Astrocyte (in vitro differentiated cells and primary cell): ENCODE data around the gene RBFOX2. TPM values are rescaled to one million over a fixed set of nuclear protein-coding genes. Genes with fewer than 3 reads are reported as not detected.

ENCODE experiments used
- DNase-seq: peaks from one replicate; pipeline ENCODE4 v3.0.0-alpha.2; 2010; ENCODE audit warnings: low read depth
- FAIRE-seq: peaks from 2 replicates; lab custom pipeline; 2011; peaks lifted over from hg19 to GRCh38; lab: Jason Lieb, UNC
- H2AFZ ChIP-seq: 2 replicates; pipeline ENCODE4 v1.6.0; 2012; ENCODE audit warnings: low read depth, low read length, inconsistent platforms
- H3K27ac ChIP-seq: 2 replicates; pipeline ENCODE4 v1.5.1; 2011; ENCODE audit warnings: low read depth, low read length, inconsistent platforms
- H3K27me3 ChIP-seq: 2 replicates; pipeline ENCODE4 v1.6.0; 2011; ENCODE audit warnings: low read length, inconsistent platforms; ENCODE audit not compliant: insufficient read depth
- H3K36me3 ChIP-seq: 2 replicates; pipeline ENCODE4 v1.5.1; 2011; ENCODE audit warnings: low read length, inconsistent platforms; ENCODE audit not compliant: insufficient read depth
- H3K4me1 ChIP-seq: 2 replicates; pipeline ENCODE4 v1.5.1; 2011; ENCODE audit warnings: low read length, inconsistent platforms; ENCODE audit not compliant: insufficient read depth
- H3K4me2 ChIP-seq: 2 replicates; pipeline ENCODE4 v1.6.0; 2012; ENCODE audit warnings: low read length, inconsistent platforms
- H3K4me3 ChIP-seq: 2 replicates; pipeline ENCODE4 v1.5.1; 2011; ENCODE audit warnings: low read depth, mild to moderate bottlenecking, low read length, inconsistent platforms; ENCODE audit not compliant: insufficient read depth
- H3K79me2 ChIP-seq: 2 replicates; pipeline ENCODE4 v1.6.0; 2012; ENCODE audit warnings: mild to moderate bottlenecking, low read length, inconsistent platforms; ENCODE audit not compliant: insufficient read depth
- H3K9ac ChIP-seq: 2 replicates; pipeline ENCODE4 v1.6.0; 2012; ENCODE audit warnings: mild to moderate bottlenecking, low read length, inconsistent platforms
- H3K9me3 ChIP-seq: 2 replicates; pipeline ENCODE4 v1.5.1; 2012; ENCODE audit warnings: low read depth, mild to moderate bottlenecking, low read length, inconsistent platforms; ENCODE audit not compliant: insufficient read depth
- H4K20me1 ChIP-seq: 2 replicates; pipeline ENCODE4 v1.6.0; 2012; ENCODE audit warnings: low read length, inconsistent platforms; ENCODE audit not compliant: insufficient read depth
- H3K27ac Mint-ChIP-seq: one replicate; pipeline ENCODE4 v1.8.0; 2021; ENCODE audit warnings: mild to moderate bottlenecking, mixed read lengths; ENCODE audit not compliant: unreplicated experiment
- H3K27me3 Mint-ChIP-seq: one replicate; pipeline ENCODE4 v1.8.0; 2021; ENCODE audit warnings: low read depth, mixed read lengths; ENCODE audit not compliant: unreplicated experiment
- H3K36me3 Mint-ChIP-seq: one replicate; pipeline ENCODE4 v1.8.0; 2021; ENCODE audit warnings: low read depth, mixed read lengths; ENCODE audit not compliant: unreplicated experiment
- H3K4me1 Mint-ChIP-seq: one replicate; pipeline ENCODE4 v1.8.0; 2021; ENCODE audit warnings: low read depth, mixed read lengths; ENCODE audit not compliant: unreplicated experiment
- H3K4me3 Mint-ChIP-seq: one replicate; pipeline ENCODE4 v1.8.0; 2021; ENCODE audit warnings: mild to moderate bottlenecking, moderate library complexity, mixed read lengths; ENCODE audit not compliant: unreplicated experiment
- H3K9me3 Mint-ChIP-seq: one replicate; pipeline ENCODE4 v1.8.0; 2021; ENCODE audit warnings: mild to moderate bottlenecking, mixed read lengths; ENCODE audit not compliant: unreplicated experiment
- EZH2 ChIP-seq: IDR thresholded peaks from 2 replicates; pipeline ENCODE4 v1.6.1; 2012; ENCODE audit warnings: mild to moderate bottlenecking, low read length, inconsistent platforms; ENCODE audit not compliant: insufficient read depth
- total RNA-seq: library from RNA; stranded (reverse); gene quantifications from 2 replicates; pipeline ENCODE4 v1.2.1, GENCODE V29; 2021
- TF ChIP-seq, protein P1 (sequence below): IDR thresholded peaks from 2 replicates; pipeline ENCODE4 v1.5.1; 2011; ENCODE audit warnings: low read depth, mild to moderate bottlenecking, inconsistent platforms, low read length, moderate library complexity; ENCODE audit not compliant: insufficient read depth

RBFOX2 gene
- total RNA-seq, 1 donor from 2014 or later = 169 TPM

- no peak overlapping the region for H3K27ac ChIP-seq
- Mint-ChIP-seq H3K4me3 (no peak overlapping the region), H3K27me3 (no peaks in the 10 kb centered on the region), H3K4me1 (peaks cover 2% of the 10 kb centered on the region), H3K36me3 (no peaks in the 10 kb centered on the region), H3K27ac (no peak overlapping the region), H3K9me3 (no peaks in the 10 kb centered on the region)
- H3K4me3 ChIP-seq = no peak overlapping the region
- H3K4me2 ChIP-seq = no peak overlapping the region
- peaks cover 73% of the 10 kb centered on the region for H3K79me2 ChIP-seq
- no peak for TF ChIP-seq EZH2
- TF ChIP-seq, protein P1, sequence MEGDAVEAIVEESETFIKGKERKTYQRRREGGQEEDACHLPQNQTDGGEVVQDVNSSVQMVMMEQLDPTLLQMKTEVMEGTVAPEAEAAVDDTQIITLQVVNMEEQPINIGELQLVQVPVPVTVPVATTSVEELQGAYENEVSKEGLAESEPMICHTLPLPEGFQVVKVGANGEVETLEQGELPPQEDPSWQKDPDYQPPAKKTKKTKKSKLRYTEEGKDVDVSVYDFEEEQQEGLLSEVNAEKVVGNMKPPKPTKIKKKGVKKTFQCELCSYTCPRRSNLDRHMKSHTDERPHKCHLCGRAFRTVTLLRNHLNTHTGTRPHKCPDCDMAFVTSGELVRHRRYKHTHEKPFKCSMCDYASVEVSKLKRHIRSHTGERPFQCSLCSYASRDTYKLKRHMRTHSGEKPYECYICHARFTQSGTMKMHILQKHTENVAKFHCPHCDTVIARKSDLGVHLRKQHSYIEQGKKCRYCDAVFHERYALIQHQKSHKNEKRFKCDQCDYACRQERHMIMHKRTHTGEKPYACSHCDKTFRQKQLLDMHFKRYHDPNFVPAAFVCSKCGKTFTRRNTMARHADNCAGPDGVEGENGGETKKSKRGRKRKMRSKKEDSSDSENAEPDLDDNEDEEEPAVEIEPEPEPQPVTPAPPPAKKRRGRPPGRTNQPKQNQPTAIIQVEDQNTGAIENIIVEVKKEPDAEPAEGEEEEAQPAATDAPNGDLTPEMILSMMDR = no peak
- H3K9ac ChIP-seq = no peak overlapping the region
- no peaks in the 10 kb centered on the region for H3K27me3 ChIP-seq
- peaks cover 65% of the 10 kb centered on the region for H4K20me1 ChIP-seq
- H3K9me3 ChIP-seq = no peaks in the 10 kb centered on the region
- H3K4me1 ChIP-seq = peaks cover 4% of the 10 kb centered on the region
- no peaks in the 10 kb centered on the region for H3K36me3 ChIP-seq
- FAIRE-seq (no peak), DNase-seq (no peak)
- no peak overlapping the region for H2AFZ ChIP-seq
Observed at GRCh38 chr22:35944458-35944857, 84.2 kb downstream of the RBFOX2 start.

- Histone ChIP-seq H3K4me3 (no peak overlapping the region), H3K79me2 (peaks cover 63% of the 10 kb centered on the region), H3K27ac (no peak overlapping the region), H3K4me2 (no peak overlapping the region), H3K9ac (no peak overlapping the region), H4K20me1 (peaks cover 52% of the 10 kb centered on the region), H3K4me1 (no peaks in the 10 kb centered on the region), H3K36me3 (peaks cover 2% of the 10 kb centered on the region), H3K9me3 (no peaks in the 10 kb centered on the region), H2AFZ (no peak overlapping the region), H3K27me3 (no peaks in the 10 kb centered on the region)
- TF ChIP-seq, protein P1 = no peak
- TF ChIP-seq EZH2 = no peak
- H3K36me3 Mint-ChIP-seq = peaks cover 6% of the 10 kb centered on the region
- H3K4me1 Mint-ChIP-seq = no peaks in the 10 kb centered on the region
- H3K4me3 Mint-ChIP-seq = no peak overlapping the region
- FAIRE-seq (peak; percentile 89), DNase-seq (peak; percentile 48)
- no peaks in the 10 kb centered on the region for H3K9me3 Mint-ChIP-seq
- H3K27me3 Mint-ChIP-seq = no peaks in the 10 kb centered on the region
- H3K27ac Mint-ChIP-seq = no peak overlapping the region
Observed at GRCh38 chr22:35940166-35940565, 88.5 kb downstream of the RBFOX2 start.

- Histone ChIP-seq H3K79me2 (peaks cover 53% of the 10 kb centered on the region), H2AFZ (no peak overlapping the region), H3K27me3 (no peaks in the 10 kb centered on the region), H3K4me3 (no peak overlapping the region), H3K27ac (no peak overlapping the region), H3K9ac (no peak overlapping the region), H4K20me1 (peaks cover 39% of the 10 kb centered on the region), H3K4me2 (no peak overlapping the region), H3K9me3 (no peaks in the 10 kb centered on the region), H3K36me3 (peaks cover 2% of the 10 kb centered on the region), H3K4me1 (no peaks in the 10 kb centered on the region)
- FAIRE-seq (no peak), DNase-seq (no peak)
- Mint-ChIP-seq H3K27ac (no peak overlapping the region), H3K9me3 (no peaks in the 10 kb centered on the region), H3K4me3 (no peak overlapping the region), H3K27me3 (no peaks in the 10 kb centered on the region), H3K36me3 (peaks cover 6% of the 10 kb centered on the region), H3K4me1 (no peaks in the 10 kb centered on the region)
- no peak for TF ChIP-seq EZH2
- TF ChIP-seq, protein P1 = no peak
Observed at GRCh38 chr22:35938226-35938625, 90.4 kb downstream of the RBFOX2 start.
